MM.1S (cell line): Measurements from ENCODE around the gene CTNNA1.

Source experiments
- CTCF ChIP-seq: fragments of 300-600 bp; sonication (generic); IDR thresholded peaks from 2 replicates; pipeline ENCODE4 v1.5.1; 2016; ENCODE audit warnings: antibody characterized with exemption, low read length, mixed read lengths
- EZH2 ChIP-seq: fragments of 300-600 bp; sonication (generic); optimal IDR thresholded peaks from 2 replicates; pipeline ENCODE3; 2017; ENCODE audit warnings: low read depth, mild to moderate bottlenecking, antibody characterized with exemption, low read length, mixed read lengths
- EZH2phosphoT487 ChIP-seq: fragments of 300-600 bp; sonication (generic); IDR thresholded peaks from 2 replicates; pipeline ENCODE4 v1.6.1; 2018; ENCODE audit warnings: antibody characterized with exemption, low read length

- TF ChIP-seq CTCF = no peak
- TF ChIP-seq EZH2 = no peak
- no peak for TF ChIP-seq EZH2phosphoT487
These were observed 222.0 kb downstream of the CTNNA1 start for GRCh38 chr5:138975098-138975847.
